ENCODE measurements around the gene TUFT1. TPM values are rescaled to one million over a fixed set of nuclear protein-coding genes. Genes with fewer than 3 reads are reported as not detected.

The TUFT1 gene

Small RNA genes lying within 50 kb of the gene (small RNA-seq; reads per million reads assigned to genes)
- gene MIR554 (ENCODE audit: low read depth) (not detected), gene RF00405 (ENCODE audit: low read depth) (not detected), gene RNU6-1062P (ENCODE audit: low read depth) (not detected)

All from mesenchymal stem cell (in vitro differentiated cells and primary cell).